MM.1S (cell line): ENCODE measurements around the gene PROCA1.

Experiments used
- DNase-seq: peaks from one replicate; pipeline ENCODE4 v3.0.0-alpha.2; 2015
- H2AFZ ChIP-seq: fragments of 300-600 bp; sonication (generic); 2 replicates; pipeline ENCODE4 v1.6.0; 2016; ENCODE audit warnings: antibody characterized with exemption, low read length
- H3F3A ChIP-seq: fragments of 300-600 bp; sonication (generic); 2 replicates; pipeline ENCODE4 v1.6.1; 2016; ENCODE audit warnings: mild to moderate bottlenecking, antibody characterized with exemption, low read length, moderate library complexity, mixed read lengths; ENCODE audit not compliant: insufficient read depth
- H3K27ac ChIP-seq: fragments of 300-600 bp; sonication (generic); 2 replicates; pipeline ENCODE4 v1.5.1; 2016; ENCODE audit warnings: mild to moderate bottlenecking, low read length
- H3K27me3 ChIP-seq: fragments of 300-600 bp; sonication (generic); replicated peaks from 2 replicates; pipeline ENCODE4 v1.6.0; 2016; ENCODE audit warnings: low read length; ENCODE audit not compliant: insufficient read depth
- H3K36me3 ChIP-seq: fragments of 300-600 bp; sonication (generic); replicated peaks from 2 replicates; pipeline ENCODE4 v1.6.1; 2016; ENCODE audit warnings: mild to moderate bottlenecking, low read length, mixed read lengths; ENCODE audit not compliant: insufficient read depth
- H3K4me1 ChIP-seq: fragments of 300-600 bp; sonication (generic); 2 replicates; pipeline ENCODE4 v1.6.1; 2016; ENCODE audit warnings: low read length, mixed read lengths
- H3K4me2 ChIP-seq: fragments of 300-600 bp; sonication (generic); 2 replicates; pipeline ENCODE4 v1.6.0; 2016; ENCODE audit warnings: low read depth, low read length
- H3K4me3 ChIP-seq: fragments of 300-600 bp; sonication (generic); 2 replicates; pipeline ENCODE4 v1.5.1; 2016; ENCODE audit warnings: low read length, mixed read lengths
- H3K79me2 ChIP-seq: fragments of 300-600 bp; sonication (generic); 2 replicates; pipeline ENCODE4 v1.6.1; 2016; ENCODE audit warnings: mixed run types, low read length, mixed read lengths
- H3K9ac ChIP-seq: fragments of 300-600 bp; sonication (generic); 2 replicates; pipeline ENCODE4 v1.6.1; 2016; ENCODE audit warnings: low read length, mixed read lengths
- H3K9me2 ChIP-seq: fragments of 300-600 bp; sonication (generic); replicated peaks from 2 replicates; pipeline ENCODE4 v1.6.1; 2016; ENCODE audit warnings: mild to moderate bottlenecking, low read length, mixed read lengths; ENCODE audit not compliant: insufficient read depth
- H3K9me3 ChIP-seq: fragments of 300-600 bp; sonication (generic); replicated peaks from 2 replicates; pipeline ENCODE4 v1.6.1; 2016; ENCODE audit warnings: mild to moderate bottlenecking, low read length, mixed read lengths; ENCODE audit not compliant: insufficient read depth
- H4K20me1 ChIP-seq: fragments of 300-600 bp; sonication (generic); 2 replicates; pipeline ENCODE4 v1.6.1; 2016; ENCODE audit warnings: mild to moderate bottlenecking, low read length, moderate library complexity, mixed read lengths; ENCODE audit not compliant: insufficient read depth
- CTCF ChIP-seq: fragments of 300-600 bp; sonication (generic); IDR thresholded peaks from 2 replicates; pipeline ENCODE4 v1.5.1; 2016; ENCODE audit warnings: antibody characterized with exemption, low read length, mixed read lengths
- EZH2 ChIP-seq: fragments of 300-600 bp; sonication (generic); optimal IDR thresholded peaks from 2 replicates; pipeline ENCODE3; 2017; ENCODE audit warnings: low read depth, mild to moderate bottlenecking, antibody characterized with exemption, low read length, mixed read lengths
- EZH2phosphoT487 ChIP-seq: fragments of 300-600 bp; sonication (generic); IDR thresholded peaks from 2 replicates; pipeline ENCODE4 v1.6.1; 2018; ENCODE audit warnings: antibody characterized with exemption, low read length

The PROCA1 gene

GRCh38 chr17:28693869-28694268 lies 17.8 kb downstream of the PROCA1 start:
- TF ChIP-seq CTCF (no peak), EZH2 (no peak), EZH2phosphoT487 (no peak)
- DNase-seq = no peak
- H3K4me2 ChIP-seq = no peak overlapping the region
- H3K9ac ChIP-seq = no peak overlapping the region
- H3F3A ChIP-seq = no peaks in the 10 kb centered on the region
- no peaks in the 10 kb centered on the region for H3K79me2 ChIP-seq
- no peaks in the 10 kb centered on the region for H3K27me3 ChIP-seq
- H3K27ac ChIP-seq = no peak overlapping the region
- no peaks in the 10 kb centered on the region for H3K9me3 ChIP-seq
- H4K20me1 ChIP-seq = no peaks in the 10 kb centered on the region
- peaks cover 15% of the 10 kb centered on the region for H3K36me3 ChIP-seq
- H3K4me1 ChIP-seq = no peaks in the 10 kb centered on the region
- H2AFZ ChIP-seq = no peak overlapping the region
- H3K4me3 ChIP-seq = no peak overlapping the region
- H3K9me2 ChIP-seq = no peaks in the 10 kb centered on the region

- H2AFZ ChIP-seq = no peak overlapping the region
- H3K9me3 ChIP-seq = no peaks in the 10 kb centered on the region
- H3K4me2 ChIP-seq = no peak overlapping the region
- no peaks in the 10 kb centered on the region for H4K20me1 ChIP-seq
- no peaks in the 10 kb centered on the region for H3K79me2 ChIP-seq
- H3K4me3 ChIP-seq = no peak overlapping the region
- no peak overlapping the region for H3K27ac ChIP-seq
- no peaks in the 10 kb centered on the region for H3K4me1 ChIP-seq
- peaks cover 31% of the 10 kb centered on the region for H3K36me3 ChIP-seq
- H3K27me3 ChIP-seq = no peaks in the 10 kb centered on the region
- no peaks in the 10 kb centered on the region for H3K9me2 ChIP-seq
- no peak overlapping the region for H3K9ac ChIP-seq
- DNase-seq = no peak
- TF ChIP-seq CTCF (no peak), EZH2 (no peak), EZH2phosphoT487 (no peak)
- H3F3A ChIP-seq = no peaks in the 10 kb centered on the region
These were observed 22.7 kb downstream of the PROCA1 start for GRCh38 chr17:28689011-28689410.

GRCh38 chr17:28688481-28688880 lies 23.2 kb downstream of the PROCA1 start:
- H3K9me3 ChIP-seq = no peaks in the 10 kb centered on the region
- H3K27ac ChIP-seq = no peak overlapping the region
- no peaks in the 10 kb centered on the region for H3F3A ChIP-seq

More at GRCh38 chr17:28688481-28688880, 23.2 kb downstream of the PROCA1 start:
- Histone ChIP-seq H3K9ac (no peak overlapping the region), H3K36me3 (peaks cover 31% of the 10 kb centered on the region), H2AFZ (no peak overlapping the region), H4K20me1 (no peaks in the 10 kb centered on the region), H3K27me3 (no peaks in the 10 kb centered on the region), H3K9me2 (no peaks in the 10 kb centered on the region), H3K79me2 (no peaks in the 10 kb centered on the region), H3K4me3 (no peak overlapping the region), H3K4me2 (no peak overlapping the region), H3K4me1 (no peaks in the 10 kb centered on the region)
- no peak for DNase-seq
- TF ChIP-seq CTCF (no peak), EZH2 (no peak), EZH2phosphoT487 (no peak)
